ENCODE measurements around the gene ADGRB3. TPM values are rescaled to one million over a fixed set of nuclear protein-coding genes. Genes with fewer than 3 reads are reported as not detected.

ADGRB3 gene
- total RNA-seq, 2 donors from 2014 or later: 1.3 to 2.4 TPM

DNA sequence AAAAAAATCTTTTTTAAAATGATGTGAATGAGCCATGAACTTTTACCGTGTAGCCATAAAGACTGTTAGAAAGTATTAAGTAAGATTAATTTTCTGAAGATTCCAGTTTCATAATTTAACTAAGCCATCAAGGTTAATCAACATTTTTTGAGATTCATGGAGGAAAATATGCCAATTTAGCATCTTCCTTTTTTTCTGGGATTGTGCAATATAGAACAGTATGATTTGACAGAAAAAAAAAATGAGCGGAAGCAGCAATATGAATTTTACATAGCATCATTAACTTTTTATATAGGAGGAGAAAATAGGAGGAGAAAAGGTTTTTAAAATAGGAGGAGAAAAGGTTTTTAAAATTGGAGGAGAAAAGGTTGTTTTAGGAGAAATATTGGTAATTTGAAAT lies 306.3 kb downstream of the ADGRB3 start:
- Histone ChIP-seq H3K27ac (no peak overlapping the region), H3K4me3 (no peak overlapping the region), H3K4me1 (no peaks in the 10 kb centered on the region), H3K36me3 (no peaks in the 10 kb centered on the region), H3K9me3 (no peaks in the 10 kb centered on the region), H3K27me3 (no peaks in the 10 kb centered on the region)
- no peak for TF ChIP-seq CTCF (IDR thresholded peaks at IDR 0.05)
- no peak for DNase-seq (ENCODE audit: low spot score)

DNA sequence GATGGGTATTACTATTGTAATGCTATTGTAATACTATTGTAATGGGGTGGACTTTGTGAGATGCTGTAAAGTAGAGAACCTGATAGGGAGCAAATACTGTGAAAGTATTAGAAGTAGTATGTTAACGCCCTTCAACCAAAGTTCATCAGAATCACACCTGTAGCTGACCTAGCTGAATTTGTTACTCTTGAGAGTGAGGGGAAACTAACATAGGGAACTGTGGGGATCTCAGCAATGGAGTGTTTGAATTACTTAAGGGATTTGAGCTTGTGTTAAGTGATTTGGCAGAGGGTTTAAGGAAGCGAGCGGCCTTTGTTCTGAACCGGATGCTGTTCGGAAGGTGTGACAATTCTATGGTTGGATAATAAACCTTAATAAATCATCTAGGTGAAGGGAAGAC lies 312.6 kb downstream of the ADGRB3 start:
- Histone ChIP-seq H3K4me1 (no peaks in the 10 kb centered on the region), H3K9me3 (no peaks in the 10 kb centered on the region), H3K27ac (no peak overlapping the region), H3K36me3 (no peaks in the 10 kb centered on the region), H3K4me3 (no peak overlapping the region), H3K27me3 (no peaks in the 10 kb centered on the region)
- no peak for TF ChIP-seq CTCF (IDR thresholded peaks at IDR 0.05)
- DNase-seq (ENCODE audit: low spot score): no peak

- no peak for DNase-seq (ENCODE audit: low spot score)
- Histone ChIP-seq H3K4me1 (no peaks in the 10 kb centered on the region), H3K4me3 (no peak overlapping the region), H3K27ac (no peak overlapping the region), H3K27me3 (no peaks in the 10 kb centered on the region), H3K9me3 (no peaks in the 10 kb centered on the region), H3K36me3 (no peaks in the 10 kb centered on the region)
- TF ChIP-seq CTCF (IDR thresholded peaks at IDR 0.05): no peak
Observed at GRCh38 chr6:68951270-68951669, 316.2 kb downstream of the ADGRB3 start.

DNA sequence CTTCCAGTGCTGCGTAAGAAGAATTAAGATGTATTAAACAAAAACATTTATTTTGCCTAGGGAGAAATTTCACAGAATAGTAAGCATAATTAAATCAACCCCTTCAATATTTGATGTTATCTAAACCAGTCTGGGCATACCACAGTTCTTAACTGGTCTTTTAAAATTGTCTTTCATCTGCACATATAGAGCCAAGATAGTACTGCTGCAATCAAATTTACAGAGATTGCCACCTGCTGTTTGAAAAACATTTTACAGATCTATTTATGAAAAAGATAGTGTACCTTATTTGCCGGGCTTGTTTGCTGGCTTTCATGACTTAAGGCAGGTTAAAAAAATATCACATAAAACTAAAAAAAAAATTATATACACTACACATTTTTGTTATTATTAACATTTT lies 323.2 kb downstream of the ADGRB3 start:
- no peaks in the 10 kb centered on the region for H3K9me3 ChIP-seq
- no peaks in the 10 kb centered on the region for H3K36me3 ChIP-seq
- TF ChIP-seq CTCF (IDR thresholded peaks at IDR 0.05): peak in 1 of 2 donors; percentile 42
- H3K27ac ChIP-seq: no peak overlapping the region
- H3K4me3 ChIP-seq: no peak overlapping the region
- no peaks in the 10 kb centered on the region for H3K4me1 ChIP-seq
- H3K27me3 ChIP-seq: no peaks in the 10 kb centered on the region
- no peak for DNase-seq (ENCODE audit: low spot score)

DNA sequence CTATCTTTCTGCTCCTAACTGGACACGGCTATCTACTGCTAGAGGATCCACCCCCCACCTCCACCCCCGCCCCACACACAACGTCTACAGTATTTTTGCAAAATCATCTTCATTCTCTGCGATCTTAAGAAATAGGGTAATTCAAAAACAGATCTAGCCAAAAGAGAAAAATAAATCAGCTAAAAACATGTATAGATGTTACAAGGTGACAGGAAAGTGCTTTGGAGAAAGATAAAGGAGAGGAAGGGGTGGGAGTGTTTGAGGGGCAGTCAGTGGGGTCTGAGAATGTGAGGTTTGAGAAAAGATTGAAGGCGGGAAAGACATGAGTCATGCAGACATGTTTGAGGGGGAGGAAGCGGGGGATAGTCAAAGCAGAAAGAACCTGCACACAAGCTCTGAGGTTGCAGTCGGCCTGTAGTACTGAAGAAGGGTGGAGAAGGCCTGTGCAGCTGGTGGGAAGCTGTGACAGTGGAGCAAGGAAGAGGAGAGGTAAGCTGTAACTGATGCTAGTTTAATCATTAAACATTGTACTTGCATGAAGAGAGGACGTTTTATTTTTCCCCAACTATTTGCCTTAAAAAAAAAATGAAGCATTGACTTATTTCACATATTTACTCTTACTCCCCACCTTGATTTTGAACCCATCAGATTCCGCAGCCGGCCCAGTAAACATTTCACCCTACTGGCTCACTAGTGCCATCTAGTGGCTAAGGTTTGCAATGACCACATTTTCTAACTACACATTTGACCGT lies 332.6 kb downstream of the ADGRB3 start:
- TF ChIP-seq CTCF (IDR thresholded peaks at IDR 0.05): peak; percentile 58 to 91
- no peaks in the 10 kb centered on the region for H3K36me3 ChIP-seq
- no peaks in the 10 kb centered on the region for H3K9me3 ChIP-seq
- DNase-seq (ENCODE audit: low spot score): peak; percentile 63
- no peaks in the 10 kb centered on the region for H3K4me1 ChIP-seq
- H3K27ac ChIP-seq: no peak overlapping the region
- no peak overlapping the region for H3K4me3 ChIP-seq
- no peaks in the 10 kb centered on the region for H3K27me3 ChIP-seq

DNA sequence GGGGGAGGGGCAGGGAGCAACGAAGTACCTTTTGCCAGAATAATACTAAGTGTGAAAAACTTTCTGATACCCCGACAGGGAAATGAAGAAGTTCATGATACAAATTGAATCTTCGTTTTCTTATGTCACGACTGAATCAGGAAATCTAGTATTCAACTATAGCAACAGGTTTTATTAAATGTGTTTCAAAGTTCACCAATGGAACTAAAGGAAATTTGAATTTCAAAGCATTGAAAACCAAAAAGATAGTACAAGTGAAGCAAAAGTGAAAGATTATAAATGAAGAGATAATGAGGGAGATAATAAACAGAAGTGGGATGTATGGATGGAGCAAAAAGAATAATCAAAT lies 333.2 kb downstream of the ADGRB3 start:
- Histone ChIP-seq H3K36me3 (no peaks in the 10 kb centered on the region), H3K27ac (no peak overlapping the region), H3K27me3 (no peaks in the 10 kb centered on the region), H3K9me3 (no peaks in the 10 kb centered on the region), H3K4me1 (no peaks in the 10 kb centered on the region), H3K4me3 (no peak overlapping the region)
- DNase-seq (ENCODE audit: low spot score): no peak
- peak in 1 of 2 donors; percentile 5 for TF ChIP-seq CTCF (IDR thresholded peaks at IDR 0.05)
